Mesothelial cell of epicardium (in vitro differentiated cells): ENCODE results near the gene FAM168A. TPM values are rescaled to one million over a fixed set of nuclear protein-coding genes. Genes with fewer than 3 reads are reported as not detected.
A peak's percentile ranks its signal among the peaks of the same experiment; 100 is the strongest.

Experiments
- DNase-seq, 2 experiments: peaks; one replicate each; pipeline ENCODE4 v3.0.0; 2021; ENCODE audit warnings: low spot score in 2 of 2; ENCODE audit not compliant: unreplicated experiment in 2 of 2
- H3K27ac Mint-ChIP-seq: 2 replicates; pipeline ENCODE4 v1.8.0; 2021; ENCODE audit warnings: mixed read lengths
- H3K27me3 Mint-ChIP-seq: 2 replicates; pipeline ENCODE4 v1.8.0; 2021; ENCODE audit warnings: low read depth, mixed read lengths
- H3K36me3 Mint-ChIP-seq: 2 replicates; pipeline ENCODE4 v1.8.0; 2021; ENCODE audit warnings: mixed read lengths
- H3K4me1 Mint-ChIP-seq: 2 replicates; pipeline ENCODE4 v1.8.0; 2021; ENCODE audit warnings: mixed read lengths
- H3K4me3 Mint-ChIP-seq: 2 replicates; pipeline ENCODE4 v1.8.0; 2021; ENCODE audit warnings: mild to moderate bottlenecking, moderate library complexity, mixed read lengths
- H3K9me3 Mint-ChIP-seq: 2 replicates; pipeline ENCODE4 v1.8.0; 2021; ENCODE audit warnings: mixed read lengths
- total RNA-seq: library from RNA; stranded (reverse); gene quantifications from 3 replicates; pipeline ENCODE4 v1.2.1, GENCODE V29; 2021
- TF ChIP-seq, protein P1 (sequence below): fragments of 200-600 bp; sonication (generic); IDR thresholded peaks from one replicate; pipeline ENCODE4 v1.5.0; 2021; ENCODE audit warnings: antibody characterized with exemption; ENCODE audit not compliant: unreplicated experiment

The FAM168A gene
- total RNA-seq, 1 donor from 2014 or later = 61.8 TPM

DNA sequence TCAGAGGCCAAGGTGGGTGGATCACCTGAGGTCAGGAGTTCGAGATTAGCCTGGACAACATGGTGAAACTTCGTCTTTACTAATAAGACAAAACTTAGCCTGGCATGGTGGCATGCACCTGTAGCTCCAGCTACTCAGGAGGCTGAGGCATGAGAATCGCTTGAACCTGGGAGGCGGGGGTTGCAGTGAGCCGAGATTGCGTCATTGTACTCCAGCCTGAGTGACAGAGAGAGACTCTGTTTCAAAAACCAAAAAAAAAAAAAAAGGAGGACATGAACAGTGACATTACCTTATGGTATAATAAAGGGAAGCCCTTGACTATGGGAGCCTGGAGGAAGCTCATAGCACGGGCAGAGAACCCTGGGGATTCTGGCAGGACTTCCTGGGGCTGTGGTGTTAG, 32.0 kb upstream of the FAM168A start:
- Mint-ChIP-seq H3K27me3 (peaks cover 5% of the 10 kb centered on the region), H3K9me3 (no peaks in the 10 kb centered on the region), H3K4me3 (no peak overlapping the region), H3K36me3 (no peaks in the 10 kb centered on the region), H3K4me1 (peaks cover 2% of the 10 kb centered on the region), H3K27ac (no peak overlapping the region)
- DNase-seq = no peak
- TF ChIP-seq, protein P1, sequence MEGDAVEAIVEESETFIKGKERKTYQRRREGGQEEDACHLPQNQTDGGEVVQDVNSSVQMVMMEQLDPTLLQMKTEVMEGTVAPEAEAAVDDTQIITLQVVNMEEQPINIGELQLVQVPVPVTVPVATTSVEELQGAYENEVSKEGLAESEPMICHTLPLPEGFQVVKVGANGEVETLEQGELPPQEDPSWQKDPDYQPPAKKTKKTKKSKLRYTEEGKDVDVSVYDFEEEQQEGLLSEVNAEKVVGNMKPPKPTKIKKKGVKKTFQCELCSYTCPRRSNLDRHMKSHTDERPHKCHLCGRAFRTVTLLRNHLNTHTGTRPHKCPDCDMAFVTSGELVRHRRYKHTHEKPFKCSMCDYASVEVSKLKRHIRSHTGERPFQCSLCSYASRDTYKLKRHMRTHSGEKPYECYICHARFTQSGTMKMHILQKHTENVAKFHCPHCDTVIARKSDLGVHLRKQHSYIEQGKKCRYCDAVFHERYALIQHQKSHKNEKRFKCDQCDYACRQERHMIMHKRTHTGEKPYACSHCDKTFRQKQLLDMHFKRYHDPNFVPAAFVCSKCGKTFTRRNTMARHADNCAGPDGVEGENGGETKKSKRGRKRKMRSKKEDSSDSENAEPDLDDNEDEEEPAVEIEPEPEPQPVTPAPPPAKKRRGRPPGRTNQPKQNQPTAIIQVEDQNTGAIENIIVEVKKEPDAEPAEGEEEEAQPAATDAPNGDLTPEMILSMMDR = no peak

DNA sequence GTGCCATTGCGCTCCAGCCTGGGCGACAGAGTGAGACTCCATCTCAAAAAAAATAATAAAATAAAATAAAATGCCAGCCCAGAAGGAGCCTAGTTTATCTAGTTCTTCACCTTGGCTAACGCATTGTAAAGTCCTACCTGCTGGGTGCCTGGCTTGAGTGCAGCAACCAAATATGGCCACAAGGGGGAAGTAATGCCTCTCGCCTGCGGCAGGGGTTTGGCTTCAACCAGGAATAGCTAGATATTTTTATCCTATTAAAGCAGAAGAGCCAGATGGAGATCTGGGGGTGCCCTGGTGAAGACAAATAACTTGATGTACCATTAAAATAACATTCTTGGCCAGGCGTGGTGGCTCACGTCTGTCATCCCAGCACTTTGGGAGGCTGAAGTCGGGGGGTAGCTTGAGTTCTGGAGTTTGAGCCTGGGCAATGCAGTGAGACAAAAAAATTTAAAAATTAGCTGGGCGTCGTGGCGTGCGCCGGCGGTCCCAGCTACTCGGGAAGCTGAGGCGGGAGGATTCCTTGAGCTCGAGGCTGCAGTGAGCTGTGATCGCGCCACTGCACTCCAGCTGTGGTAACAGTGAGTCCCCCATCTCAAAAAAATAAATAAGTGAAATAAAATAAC, 27.9 kb upstream of the FAM168A start:
- DNase-seq = peak; percentile 46 to 83
- TF ChIP-seq, protein P1 = peak; percentile 85
- H3K36me3 Mint-ChIP-seq = no peaks in the 10 kb centered on the region
- H3K4me3 Mint-ChIP-seq = peak overlapping the region; percentile 48
- H3K27me3 Mint-ChIP-seq = peaks cover 29% of the 10 kb centered on the region
- H3K27ac Mint-ChIP-seq = no peak overlapping the region
- H3K4me1 Mint-ChIP-seq = peaks cover 2% of the 10 kb centered on the region
- no peaks in the 10 kb centered on the region for H3K9me3 Mint-ChIP-seq

DNA sequence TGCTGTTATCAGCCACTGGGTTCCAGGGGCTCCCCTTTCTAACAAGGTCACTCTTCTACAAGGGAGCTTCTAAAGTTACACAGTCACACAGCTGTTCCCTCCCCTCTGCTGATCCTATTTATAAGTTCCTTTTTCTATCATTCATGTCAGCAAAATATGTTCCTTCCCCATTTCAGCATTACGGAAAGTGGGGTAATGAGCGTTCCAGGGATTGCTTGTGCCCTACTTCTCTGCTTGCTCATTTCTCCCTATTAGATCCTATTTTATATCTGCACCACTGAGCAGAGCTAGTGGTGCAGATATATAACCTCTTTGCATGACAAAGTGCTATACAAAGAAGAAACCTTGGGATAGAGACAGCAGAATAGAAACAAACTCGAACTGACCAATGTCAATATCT, 25.8 kb upstream of the FAM168A start:
- H3K27me3 Mint-ChIP-seq = peaks cover 29% of the 10 kb centered on the region

DNA sequence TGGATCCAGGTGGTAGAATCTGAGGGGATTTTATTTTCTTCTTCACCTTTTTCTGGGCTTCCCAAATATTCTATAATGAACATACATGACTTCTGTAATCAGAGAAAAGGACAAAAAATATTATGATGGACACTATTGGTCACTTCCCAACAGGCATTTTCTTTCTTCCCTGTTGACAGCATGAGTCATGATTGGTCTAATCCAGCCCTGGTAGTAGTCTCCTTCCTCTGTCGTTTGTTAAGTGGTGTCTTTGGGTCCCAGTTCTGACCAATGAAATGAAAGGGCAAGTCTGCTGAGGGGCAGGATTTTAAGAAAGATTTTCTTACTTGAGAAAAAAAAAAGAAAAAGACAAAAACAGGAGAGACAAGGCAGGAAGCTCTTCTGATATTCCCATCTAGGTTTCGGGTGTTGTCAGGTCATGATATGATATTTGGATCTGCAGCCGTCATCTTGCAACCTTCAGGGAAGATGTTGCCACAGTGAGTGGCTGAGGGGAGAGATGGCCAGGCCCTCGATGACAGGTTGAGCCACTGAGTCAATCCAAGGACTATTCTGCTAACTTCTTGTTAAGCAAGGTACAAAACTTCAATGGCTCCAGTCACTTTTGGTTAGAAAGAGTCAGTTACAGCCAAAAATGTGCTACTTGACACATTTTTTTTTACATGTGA, 25.1 kb upstream of the FAM168A start:
- H3K27me3 Mint-ChIP-seq = peaks cover 29% of the 10 kb centered on the region

More for the DNA sequence above, 25.8 kb upstream of the FAM168A start:
- TF ChIP-seq, protein P1 = no peak
- Mint-ChIP-seq H3K27ac (no peak overlapping the region), H3K4me1 (peaks cover 2% of the 10 kb centered on the region), H3K36me3 (no peaks in the 10 kb centered on the region), H3K9me3 (no peaks in the 10 kb centered on the region), H3K4me3 (no peak overlapping the region)
- no peak for DNase-seq

DNA sequence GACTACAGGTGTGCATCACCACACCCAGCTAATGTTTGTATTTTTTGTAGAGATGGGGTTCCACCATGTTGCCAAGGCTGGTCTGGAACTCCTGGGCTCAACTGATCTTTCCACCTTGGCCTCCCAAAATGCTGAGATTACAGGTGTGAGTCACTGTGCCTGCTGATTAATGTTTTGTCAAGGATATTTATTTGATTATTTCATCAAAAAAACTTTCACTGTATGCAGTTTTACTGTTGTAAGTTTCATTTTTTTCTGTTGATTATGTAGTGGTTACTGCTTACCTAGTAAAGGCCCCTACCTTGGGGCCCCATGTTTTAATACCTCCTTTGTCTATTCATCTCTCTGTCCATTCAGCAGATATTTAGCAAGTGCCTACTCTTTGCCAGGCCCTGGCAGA, 16.7 kb upstream of the FAM168A start:
- peaks cover 5% of the 10 kb centered on the region for H3K9me3 Mint-ChIP-seq
- TF ChIP-seq, protein P1 = no peak
- no peaks in the 10 kb centered on the region for H3K27me3 Mint-ChIP-seq
- DNase-seq = no peak
- no peaks in the 10 kb centered on the region for H3K4me1 Mint-ChIP-seq
- no peak overlapping the region for H3K4me3 Mint-ChIP-seq
- no peak overlapping the region for H3K27ac Mint-ChIP-seq
- H3K36me3 Mint-ChIP-seq = no peaks in the 10 kb centered on the region

More for the DNA sequence above, 25.1 kb upstream of the FAM168A start:
- H3K4me3 Mint-ChIP-seq = no peak overlapping the region
- no peak overlapping the region for H3K27ac Mint-ChIP-seq
- peaks cover 2% of the 10 kb centered on the region for H3K4me1 Mint-ChIP-seq
- DNase-seq = no peak
- no peaks in the 10 kb centered on the region for H3K36me3 Mint-ChIP-seq
- TF ChIP-seq, protein P1 = no peak
- H3K9me3 Mint-ChIP-seq = no peaks in the 10 kb centered on the region
